B cell (primary cell): ENCODE results near the gene MAPRE3.

Source experiments
- EZH2 ChIP-seq: IDR thresholded peaks from 2 replicates; pipeline ENCODE4 v1.6.1; 2012; ENCODE audit warnings: borderline replicate concordance, low read depth, mild to moderate bottlenecking, moderate library complexity, low read length; ENCODE audit not compliant: insufficient read depth, poor library complexity, severe bottlenecking
- TF ChIP-seq, protein P1 (sequence below): fragments of 200-600 bp; IDR thresholded peaks from one replicate; pipeline ENCODE4 v1.8.0; 2022; ENCODE audit warnings: antibody characterized with exemption, mild to moderate bottlenecking

DNA sequence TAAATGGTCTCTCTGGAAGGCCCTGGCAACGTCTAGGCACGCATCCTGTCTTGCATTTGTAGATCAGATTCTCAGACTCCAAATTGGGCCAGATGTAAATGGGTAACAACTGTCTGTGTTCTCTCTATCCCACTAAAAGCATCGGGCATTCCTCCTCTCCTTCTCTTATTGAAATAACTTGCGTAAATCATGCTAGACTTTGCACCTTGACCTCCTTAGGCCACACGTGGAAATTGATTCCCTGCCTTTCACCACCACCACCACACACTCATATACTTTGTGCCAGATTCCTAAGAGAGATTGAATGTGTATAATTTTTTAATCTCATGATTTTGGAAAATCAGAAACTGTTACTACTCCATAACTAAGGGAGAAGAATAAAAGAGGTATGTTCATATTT, 21.3 kb downstream of the MAPRE3 start:
- TF ChIP-seq, protein P1, sequence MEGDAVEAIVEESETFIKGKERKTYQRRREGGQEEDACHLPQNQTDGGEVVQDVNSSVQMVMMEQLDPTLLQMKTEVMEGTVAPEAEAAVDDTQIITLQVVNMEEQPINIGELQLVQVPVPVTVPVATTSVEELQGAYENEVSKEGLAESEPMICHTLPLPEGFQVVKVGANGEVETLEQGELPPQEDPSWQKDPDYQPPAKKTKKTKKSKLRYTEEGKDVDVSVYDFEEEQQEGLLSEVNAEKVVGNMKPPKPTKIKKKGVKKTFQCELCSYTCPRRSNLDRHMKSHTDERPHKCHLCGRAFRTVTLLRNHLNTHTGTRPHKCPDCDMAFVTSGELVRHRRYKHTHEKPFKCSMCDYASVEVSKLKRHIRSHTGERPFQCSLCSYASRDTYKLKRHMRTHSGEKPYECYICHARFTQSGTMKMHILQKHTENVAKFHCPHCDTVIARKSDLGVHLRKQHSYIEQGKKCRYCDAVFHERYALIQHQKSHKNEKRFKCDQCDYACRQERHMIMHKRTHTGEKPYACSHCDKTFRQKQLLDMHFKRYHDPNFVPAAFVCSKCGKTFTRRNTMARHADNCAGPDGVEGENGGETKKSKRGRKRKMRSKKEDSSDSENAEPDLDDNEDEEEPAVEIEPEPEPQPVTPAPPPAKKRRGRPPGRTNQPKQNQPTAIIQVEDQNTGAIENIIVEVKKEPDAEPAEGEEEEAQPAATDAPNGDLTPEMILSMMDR = no peak
- TF ChIP-seq EZH2 = no peak
